ENCODE data around the gene ADGRG1.

The ADGRG1 gene

GRCh38 chr16:57648581-57649442 lies 20.4 kb downstream of the ADGRG1 start:
- peak; percentile 43 for DNase-seq (ENCODE audit: low read depth)
- H3K4me3 ChIP-seq (ENCODE audit: low read depth, low read length), result no peak overlapping the region
- in situ Hi-C loops (cut with HindIII; ENCODE audit: low sequenced_read_pairs), result no loop called here
- TF ChIP-seq CTCF (IDR thresholded peaks at IDR 0.05; ENCODE audit: low read depth, low read length, missing control alignments), result peak; percentile 100

- no peak overlapping the region for H3K4me3 ChIP-seq (ENCODE audit: low read depth, low read length)
- DNase-seq (ENCODE audit: low read depth), result no peak
- in situ Hi-C loops (cut with HindIII; ENCODE audit: low sequenced_read_pairs), result no loop called here
- TF ChIP-seq CTCF (IDR thresholded peaks at IDR 0.05; ENCODE audit: low read depth, low read length, missing control alignments), result no peak
Measured at GRCh38 chr16:57649443-57649751, 21.0 kb downstream of the ADGRG1 start.

- DNase-seq (ENCODE audit: low read depth), result no peak
- no peak for TF ChIP-seq CTCF (IDR thresholded peaks at IDR 0.05; ENCODE audit: low read depth, low read length, missing control alignments)
- in situ Hi-C loops (cut with HindIII; ENCODE audit: low sequenced_read_pairs), result no loop called here
- no peak overlapping the region for H3K4me3 ChIP-seq (ENCODE audit: low read depth, low read length)
Measured at GRCh38 chr16:57649846-57650245, 21.4 kb downstream of the ADGRG1 start.

GRCh38 chr16:57651344-57652333 lies 23.2 kb downstream of the ADGRG1 start:
- no peak for DNase-seq (ENCODE audit: low read depth)
- TF ChIP-seq CTCF (IDR thresholded peaks at IDR 0.05; ENCODE audit: low read depth, low read length, missing control alignments), result no peak
- no peak overlapping the region for H3K4me3 ChIP-seq (ENCODE audit: low read depth, low read length)
- in situ Hi-C loops (cut with HindIII; ENCODE audit: low sequenced_read_pairs), result no loop called here

GRCh38 chr16:57652695-57653471 lies 24.5 kb downstream of the ADGRG1 start:
- in situ Hi-C loops (cut with HindIII; ENCODE audit: low sequenced_read_pairs), result no loop called here
- DNase-seq (ENCODE audit: low read depth), result no peak
- no peak for TF ChIP-seq CTCF (IDR thresholded peaks at IDR 0.05; ENCODE audit: low read depth, low read length, missing control alignments)
- H3K4me3 ChIP-seq (ENCODE audit: low read depth, low read length), result no peak overlapping the region

GRCh38 chr16:57653936-57654335 lies 25.5 kb downstream of the ADGRG1 start:
- no peak for TF ChIP-seq CTCF (IDR thresholded peaks at IDR 0.05; ENCODE audit: low read depth, low read length, missing control alignments)
- DNase-seq (ENCODE audit: low read depth), result no peak
- in situ Hi-C loops (cut with HindIII; ENCODE audit: low sequenced_read_pairs), result no loop called here
- no peak overlapping the region for H3K4me3 ChIP-seq (ENCODE audit: low read depth, low read length)
